ENCODE measurements around the gene GPC5.
A peak's percentile ranks its signal among the peaks of the same experiment; 100 is the strongest.

Gene GPC5

DNA sequence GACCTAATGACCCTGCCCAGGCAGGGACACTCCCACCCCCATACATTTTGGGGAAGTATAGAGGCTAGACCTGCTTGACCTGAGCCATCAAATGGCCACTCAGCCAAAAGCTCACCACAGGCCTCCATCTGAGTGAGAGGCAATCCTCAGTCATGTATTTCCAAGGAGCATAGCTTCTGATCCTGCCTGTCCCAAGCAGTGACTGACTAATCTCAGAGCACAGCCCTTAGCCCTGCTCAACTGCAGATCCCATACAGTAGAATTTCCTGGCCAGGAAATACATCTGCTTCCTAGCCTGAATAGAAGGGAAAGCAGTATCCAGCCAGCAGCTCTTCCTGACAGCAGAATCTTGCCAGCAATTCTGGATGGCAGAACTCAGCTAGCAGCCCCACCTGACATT is 947.6 kb downstream of the GPC5 start:
- no peak for TF ChIP-seq MAX (IDR thresholded peaks at IDR 0.05)
- no peak for TF ChIP-seq USF1 (IDR thresholded peaks at IDR 0.05)
- TF ChIP-seq EP300 (IDR thresholded peaks at IDR 0.05; ENCODE audit: borderline replicate concordance): no peak
- no peak for TF ChIP-seq TAF1 (IDR thresholded peaks at IDR 0.05; ENCODE audit: low read depth)
- no peak for TF ChIP-seq YY1 (IDR thresholded peaks at IDR 0.05; ENCODE audit: low read depth)
- TF ChIP-seq, protein P1, sequence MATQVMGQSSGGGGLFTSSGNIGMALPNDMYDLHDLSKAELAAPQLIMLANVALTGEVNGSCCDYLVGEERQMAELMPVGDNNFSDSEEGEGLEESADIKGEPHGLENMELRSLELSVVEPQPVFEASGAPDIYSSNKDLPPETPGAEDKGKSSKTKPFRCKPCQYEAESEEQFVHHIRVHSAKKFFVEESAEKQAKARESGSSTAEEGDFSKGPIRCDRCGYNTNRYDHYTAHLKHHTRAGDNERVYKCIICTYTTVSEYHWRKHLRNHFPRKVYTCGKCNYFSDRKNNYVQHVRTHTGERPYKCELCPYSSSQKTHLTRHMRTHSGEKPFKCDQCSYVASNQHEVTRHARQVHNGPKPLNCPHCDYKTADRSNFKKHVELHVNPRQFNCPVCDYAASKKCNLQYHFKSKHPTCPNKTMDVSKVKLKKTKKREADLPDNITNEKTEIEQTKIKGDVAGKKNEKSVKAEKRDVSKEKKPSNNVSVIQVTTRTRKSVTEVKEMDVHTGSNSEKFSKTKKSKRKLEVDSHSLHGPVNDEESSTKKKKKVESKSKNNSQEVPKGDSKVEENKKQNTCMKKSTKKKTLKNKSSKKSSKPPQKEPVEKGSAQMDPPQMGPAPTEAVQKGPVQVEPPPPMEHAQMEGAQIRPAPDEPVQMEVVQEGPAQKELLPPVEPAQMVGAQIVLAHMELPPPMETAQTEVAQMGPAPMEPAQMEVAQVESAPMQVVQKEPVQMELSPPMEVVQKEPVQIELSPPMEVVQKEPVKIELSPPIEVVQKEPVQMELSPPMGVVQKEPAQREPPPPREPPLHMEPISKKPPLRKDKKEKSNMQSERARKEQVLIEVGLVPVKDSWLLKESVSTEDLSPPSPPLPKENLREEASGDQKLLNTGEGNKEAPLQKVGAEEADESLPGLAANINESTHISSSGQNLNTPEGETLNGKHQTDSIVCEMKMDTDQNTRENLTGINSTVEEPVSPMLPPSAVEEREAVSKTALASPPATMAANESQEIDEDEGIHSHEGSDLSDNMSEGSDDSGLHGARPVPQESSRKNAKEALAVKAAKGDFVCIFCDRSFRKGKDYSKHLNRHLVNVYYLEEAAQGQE (IDR thresholded peaks at IDR 0.05; ENCODE audit: low read depth): no peak
- no peak for TF ChIP-seq ZBTB7A (IDR thresholded peaks at IDR 0.05; ENCODE audit: low read depth)
- no peak for TF ChIP-seq CEBPB (IDR thresholded peaks at IDR 0.05)
- no peak for TF ChIP-seq CREB1 (IDR thresholded peaks at IDR 0.05; ENCODE audit: low read depth)
- no peak for TF ChIP-seq TEAD4 (IDR thresholded peaks at IDR 0.05)
- TF ChIP-seq RAD21 (IDR thresholded peaks at IDR 0.05; ENCODE audit: low read depth): no peak
- no peak for TF ChIP-seq NFIC (IDR thresholded peaks at IDR 0.05)
- no peak for TF ChIP-seq TCF12 (IDR thresholded peaks at IDR 0.05; ENCODE audit: low read depth)
- TF ChIP-seq EGR1 (IDR thresholded peaks at IDR 0.05): no peak
- no peak for TF ChIP-seq FOXM1 (IDR thresholded peaks at IDR 0.05; ENCODE audit: borderline replicate concordance, low read depth)

DNA sequence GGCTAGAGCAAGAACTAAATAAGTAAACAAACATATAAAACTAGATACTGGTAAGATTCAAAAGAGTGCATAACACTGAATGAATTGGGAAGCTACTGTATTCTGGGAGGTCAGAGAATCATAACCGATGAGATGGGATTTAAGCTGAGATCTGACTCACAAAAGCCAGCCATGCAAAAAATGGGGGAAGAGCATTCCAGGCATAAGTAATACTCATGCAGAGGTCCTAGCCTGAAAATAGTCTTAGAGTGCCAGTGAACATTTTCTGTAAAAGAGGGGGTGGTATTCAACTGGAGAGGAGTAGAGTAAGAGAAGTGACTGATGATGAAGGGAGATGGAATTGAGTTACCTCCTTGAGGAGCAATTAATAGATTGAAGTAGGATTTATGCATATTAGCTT is 956.2 kb downstream of the GPC5 start:
- TF ChIP-seq ZBTB7A (IDR thresholded peaks at IDR 0.05; ENCODE audit: low read depth): no peak
- TF ChIP-seq, protein P1 (IDR thresholded peaks at IDR 0.05; ENCODE audit: low read depth): no peak
- no peak for TF ChIP-seq NFIC (IDR thresholded peaks at IDR 0.05)
- TF ChIP-seq MAX (IDR thresholded peaks at IDR 0.05): no peak
- no peak for TF ChIP-seq TCF12 (IDR thresholded peaks at IDR 0.05; ENCODE audit: low read depth)
- no peak for TF ChIP-seq EGR1 (IDR thresholded peaks at IDR 0.05)
- no peak for TF ChIP-seq USF1 (IDR thresholded peaks at IDR 0.05)
- no peak for TF ChIP-seq FOXM1 (IDR thresholded peaks at IDR 0.05; ENCODE audit: borderline replicate concordance, low read depth)
- no peak for TF ChIP-seq RAD21 (IDR thresholded peaks at IDR 0.05; ENCODE audit: low read depth)
- TF ChIP-seq YY1 (IDR thresholded peaks at IDR 0.05; ENCODE audit: low read depth): no peak
- TF ChIP-seq CREB1 (IDR thresholded peaks at IDR 0.05; ENCODE audit: low read depth): no peak
- TF ChIP-seq EP300 (IDR thresholded peaks at IDR 0.05; ENCODE audit: borderline replicate concordance): no peak
- no peak for TF ChIP-seq TEAD4 (IDR thresholded peaks at IDR 0.05)
- TF ChIP-seq TAF1 (IDR thresholded peaks at IDR 0.05; ENCODE audit: low read depth): no peak
- TF ChIP-seq CEBPB (IDR thresholded peaks at IDR 0.05): no peak

DNA sequence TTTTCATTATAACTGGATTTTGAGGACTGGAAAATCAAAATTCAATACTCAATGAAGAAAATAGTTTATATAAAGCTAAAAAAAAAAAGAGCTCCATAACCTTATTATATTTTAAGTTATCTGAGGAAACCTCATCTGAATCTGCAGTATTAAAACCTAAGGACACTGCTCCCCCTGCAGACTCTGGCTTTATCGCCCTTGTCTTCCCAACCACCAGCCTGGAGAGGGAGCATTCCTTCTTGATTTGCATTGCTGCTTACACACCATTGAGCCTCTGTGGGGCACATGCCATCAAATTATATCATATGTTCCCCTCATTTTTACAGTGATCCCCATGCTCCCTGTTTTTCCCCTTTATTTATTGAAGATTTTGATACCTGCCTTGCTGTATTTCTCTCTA is 956.8 kb downstream of the GPC5 start:
- TF ChIP-seq RAD21 (IDR thresholded peaks at IDR 0.05; ENCODE audit: low read depth) (peak; percentile 42; the same call in 1 of the 2 replicates), CREB1 (IDR thresholded peaks at IDR 0.05; ENCODE audit: low read depth) (no peak)

- TF ChIP-seq RAD21 (IDR thresholded peaks at IDR 0.05; ENCODE audit: low read depth) (no peak), TCF12 (IDR thresholded peaks at IDR 0.05; ENCODE audit: low read depth) (no peak), CREB1 (IDR thresholded peaks at IDR 0.05; ENCODE audit: low read depth) (no peak), YY1 (IDR thresholded peaks at IDR 0.05; ENCODE audit: low read depth) (no peak)
Observed at GRCh38 chr13:92362717-92363116, 964.3 kb downstream of the GPC5 start.

DNA sequence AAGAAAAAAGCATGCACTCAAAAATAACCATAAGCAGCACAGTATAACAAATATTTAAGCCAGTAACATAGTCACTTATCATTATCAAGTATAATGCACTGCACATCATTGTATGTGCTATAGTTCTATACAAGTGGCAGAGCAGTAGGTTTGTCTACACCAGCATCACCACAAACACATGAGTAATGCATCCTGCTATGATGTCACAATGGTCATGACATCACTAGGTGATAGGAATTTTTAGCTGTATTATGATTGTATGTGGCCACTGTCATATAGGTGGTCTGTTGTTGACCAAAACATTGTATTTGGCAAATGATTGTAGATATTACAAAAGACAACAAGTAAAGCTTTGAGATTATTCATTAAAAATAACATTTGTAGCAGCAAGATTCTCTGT is 967.5 kb downstream of the GPC5 start:
- TF ChIP-seq CEBPB (IDR thresholded peaks at IDR 0.05) (no peak), EGR1 (IDR thresholded peaks at IDR 0.05) (no peak), USF1 (IDR thresholded peaks at IDR 0.05) (no peak), RAD21 (IDR thresholded peaks at IDR 0.05; ENCODE audit: low read depth) (no peak), TEAD4 (IDR thresholded peaks at IDR 0.05) (no peak), TAF1 (IDR thresholded peaks at IDR 0.05; ENCODE audit: low read depth) (no peak), CREB1 (IDR thresholded peaks at IDR 0.05; ENCODE audit: low read depth) (no peak), FOXM1 (IDR thresholded peaks at IDR 0.05; ENCODE audit: borderline replicate concordance, low read depth) (no peak), MAX (IDR thresholded peaks at IDR 0.05) (no peak), TCF12 (IDR thresholded peaks at IDR 0.05; ENCODE audit: low read depth) (no peak), ZBTB7A (IDR thresholded peaks at IDR 0.05; ENCODE audit: low read depth) (no peak)

GRCh38 chr13:92377396-92377795 is 979.0 kb downstream of the GPC5 start:
- TF ChIP-seq NFIC (IDR thresholded peaks at IDR 0.05) (no peak), EGR1 (IDR thresholded peaks at IDR 0.05) (no peak), FOXM1 (IDR thresholded peaks at IDR 0.05; ENCODE audit: borderline replicate concordance, low read depth) (no peak), RAD21 (IDR thresholded peaks at IDR 0.05; ENCODE audit: low read depth) (no peak), MAX (IDR thresholded peaks at IDR 0.05) (no peak), ZBTB7A (IDR thresholded peaks at IDR 0.05; ENCODE audit: low read depth) (no peak), TAF1 (IDR thresholded peaks at IDR 0.05; ENCODE audit: low read depth) (no peak), CEBPB (IDR thresholded peaks at IDR 0.05) (no peak), CREB1 (IDR thresholded peaks at IDR 0.05; ENCODE audit: low read depth) (no peak)
